ENCODE data around the gene RSPH4A. TPM values are rescaled to one million over a fixed set of nuclear protein-coding genes. Genes with fewer than 3 reads are reported as not detected.
"Not testable (repeated sequence)": the region's sequence is repeated elsewhere in the genome, so short reads cannot be mapped to it uniquely, and the experiment has no call there.

The RSPH4A gene
- total RNA-seq, 1 donor from 2014 or later: 0.52 TPM

GRCh38 chr6:116579143-116579542 is 37.1 kb upstream of the RSPH4A start:
- Histone ChIP-seq H3K9ac (ENCODE audit: low read depth in 1 of 3, low read length in 3 of 3) (peak overlapping the region in 1 of 3 donors; percentile 36), H3K4me3 (ENCODE audit: low read length in 3 of 3) (no peak overlapping the region), H3K36me3 (ENCODE audit: control insufficient read depth in 3 of 3, insufficient read depth in 3 of 3, low read length in 3 of 3) (peaks cover 3 to 15% (median 7%) of the 10 kb centered on the region in 3 donors), H3K27ac (ENCODE audit: low read depth, low read length) (no peak overlapping the region), H3K4me1 (ENCODE audit: control insufficient read depth in 3 of 3, insufficient read depth in 3 of 3, low read length in 3 of 3) (peaks cover 0 to 4% (median 0%) of the 10 kb centered on the region in 3 donors), H3K27me3 (ENCODE audit: control insufficient read depth in 3 of 3, insufficient read depth in 3 of 3, low read length in 3 of 3) (no peaks in the 10 kb centered on the region), H3K9me3 (ENCODE audit: control insufficient read depth in 3 of 3, low read length in 3 of 3) (no peaks in the 10 kb centered on the region)

- Histone ChIP-seq H3K27me3 (ENCODE audit: control insufficient read depth in 3 of 3, insufficient read depth in 3 of 3, low read length in 3 of 3) (no peaks in the 10 kb centered on the region), H3K9ac (ENCODE audit: low read depth in 1 of 3, low read length in 3 of 3) (no peak overlapping the region), H3K36me3 (ENCODE audit: control insufficient read depth in 3 of 3, insufficient read depth in 3 of 3, low read length in 3 of 3) (peaks cover 5 to 18% (median 12%) of the 10 kb centered on the region in 3 donors), H3K4me3 (ENCODE audit: low read length in 3 of 3) (no peak overlapping the region), H3K27ac (ENCODE audit: low read depth, low read length) (no peak overlapping the region), H3K9me3 (ENCODE audit: control insufficient read depth in 3 of 3, low read length in 3 of 3) (no peaks in the 10 kb centered on the region), H3K4me1 (ENCODE audit: control insufficient read depth in 3 of 3, insufficient read depth in 3 of 3, low read length in 3 of 3) (peaks cover 0 to 4% (median 0%) of the 10 kb centered on the region in 3 donors)
These were observed 36.1 kb upstream of the RSPH4A start for GRCh38 chr6:116580198-116580597.

GRCh38 chr6:116586276-116586675 is 30.0 kb upstream of the RSPH4A start:
- Histone ChIP-seq H3K36me3 (ENCODE audit: control insufficient read depth in 3 of 3, insufficient read depth in 3 of 3, low read length in 3 of 3) (peaks cover 5 to 35% (median 32%) of the 10 kb centered on the region in 3 donors), H3K27ac (ENCODE audit: low read depth, low read length) (no peak overlapping the region), H3K4me1 (ENCODE audit: control insufficient read depth in 3 of 3, insufficient read depth in 3 of 3, low read length in 3 of 3) (no peaks in the 10 kb centered on the region), H3K4me3 (ENCODE audit: low read length in 3 of 3) (no peak overlapping the region), H3K27me3 (ENCODE audit: control insufficient read depth in 3 of 3, insufficient read depth in 3 of 3, low read length in 3 of 3) (no peaks in the 10 kb centered on the region), H3K9me3 (ENCODE audit: control insufficient read depth in 3 of 3, low read length in 3 of 3) (no peaks in the 10 kb centered on the region), H3K9ac (ENCODE audit: low read depth in 1 of 3, low read length in 3 of 3) (no peak overlapping the region)

GRCh38 chr6:116586738-116587137 is 29.5 kb upstream of the RSPH4A start:
- Histone ChIP-seq H3K27ac (ENCODE audit: low read depth, low read length) (no peak overlapping the region), H3K9me3 (ENCODE audit: control insufficient read depth in 3 of 3, low read length in 3 of 3) (no peaks in the 10 kb centered on the region), H3K9ac (ENCODE audit: low read depth in 1 of 3, low read length in 3 of 3) (no peak overlapping the region), H3K27me3 (ENCODE audit: control insufficient read depth in 3 of 3, insufficient read depth in 3 of 3, low read length in 3 of 3) (no peaks in the 10 kb centered on the region), H3K36me3 (ENCODE audit: control insufficient read depth in 3 of 3, insufficient read depth in 3 of 3, low read length in 3 of 3) (peaks cover 8 to 39% (median 32%) of the 10 kb centered on the region in 3 donors), H3K4me1 (ENCODE audit: control insufficient read depth in 3 of 3, insufficient read depth in 3 of 3, low read length in 3 of 3) (no peaks in the 10 kb centered on the region), H3K4me3 (ENCODE audit: low read length in 3 of 3) (no peak overlapping the region)

GRCh38 chr6:116595247-116595646 is 21.0 kb upstream of the RSPH4A start:
- no peaks in the 10 kb centered on the region for H3K27me3 ChIP-seq (ENCODE audit: control insufficient read depth in 3 of 3, insufficient read depth in 3 of 3, low read length in 3 of 3)
- no peak overlapping the region for H3K27ac ChIP-seq (ENCODE audit: low read depth, low read length)
- no peak overlapping the region for H3K9ac ChIP-seq (ENCODE audit: low read depth in 1 of 3, low read length in 3 of 3)
- peaks cover 10 to 46% (median 45%) of the 10 kb centered on the region in 3 donors for H3K36me3 ChIP-seq (ENCODE audit: control insufficient read depth in 3 of 3, insufficient read depth in 3 of 3, low read length in 3 of 3)
- H3K9me3 ChIP-seq (ENCODE audit: control insufficient read depth in 3 of 3, low read length in 3 of 3): no peaks in the 10 kb centered on the region
- H3K4me1 ChIP-seq (ENCODE audit: control insufficient read depth in 3 of 3, insufficient read depth in 3 of 3, low read length in 3 of 3): no peaks in the 10 kb centered on the region
- H3K4me3 ChIP-seq (ENCODE audit: low read length in 3 of 3): no peak overlapping the region

GRCh38 chr6:116596815-116597214 is 19.5 kb upstream of the RSPH4A start:
- H3K4me1 ChIP-seq (ENCODE audit: control insufficient read depth in 3 of 3, insufficient read depth in 3 of 3, low read length in 3 of 3): no peaks in the 10 kb centered on the region
- no peaks in the 10 kb centered on the region for H3K27me3 ChIP-seq (ENCODE audit: control insufficient read depth in 3 of 3, insufficient read depth in 3 of 3, low read length in 3 of 3)
- H3K9ac ChIP-seq (ENCODE audit: low read depth in 1 of 3, low read length in 3 of 3): no peak overlapping the region
- peaks cover 7 to 38% (median 38%) of the 10 kb centered on the region in 3 donors for H3K36me3 ChIP-seq (ENCODE audit: control insufficient read depth in 3 of 3, insufficient read depth in 3 of 3, low read length in 3 of 3)
- H3K4me3 ChIP-seq (ENCODE audit: low read length in 3 of 3): no peak overlapping the region
- H3K9me3 ChIP-seq (ENCODE audit: control insufficient read depth in 3 of 3, low read length in 3 of 3): no peaks in the 10 kb centered on the region
- no peak overlapping the region for H3K27ac ChIP-seq (ENCODE audit: low read depth, low read length)

GRCh38 chr6:116603916-116604315 is 12.4 kb upstream of the RSPH4A start:
- H3K4me1 ChIP-seq (ENCODE audit: control insufficient read depth in 3 of 3, insufficient read depth in 3 of 3, low read length in 3 of 3); H3K4me3 ChIP-seq (ENCODE audit: low read length in 3 of 3); H3K9ac ChIP-seq (ENCODE audit: low read depth in 1 of 3, low read length in 3 of 3); H3K27me3 ChIP-seq (ENCODE audit: control insufficient read depth in 3 of 3, insufficient read depth in 3 of 3, low read length in 3 of 3); H3K27ac ChIP-seq (ENCODE audit: low read depth, low read length); H3K9me3 ChIP-seq (ENCODE audit: control insufficient read depth in 3 of 3, low read length in 3 of 3): not testable (repeated sequence)
- peaks cover 3 to 12% (median 10%) of the 10 kb centered on the region in 3 donors for H3K36me3 ChIP-seq (ENCODE audit: control insufficient read depth in 3 of 3, insufficient read depth in 3 of 3, low read length in 3 of 3)

- H3K9me3 ChIP-seq (ENCODE audit: control insufficient read depth in 3 of 3, low read length in 3 of 3); H3K27me3 ChIP-seq (ENCODE audit: control insufficient read depth in 3 of 3, insufficient read depth in 3 of 3, low read length in 3 of 3); H3K9ac ChIP-seq (ENCODE audit: low read depth in 1 of 3, low read length in 3 of 3); H3K4me1 ChIP-seq (ENCODE audit: control insufficient read depth in 3 of 3, insufficient read depth in 3 of 3, low read length in 3 of 3); H3K4me3 ChIP-seq (ENCODE audit: low read length in 3 of 3); H3K27ac ChIP-seq (ENCODE audit: low read depth, low read length): not testable (repeated sequence)
- peaks cover 3 to 12% (median 10%) of the 10 kb centered on the region in 3 donors for H3K36me3 ChIP-seq (ENCODE audit: control insufficient read depth in 3 of 3, insufficient read depth in 3 of 3, low read length in 3 of 3)
These were observed 11.4 kb upstream of the RSPH4A start for GRCh38 chr6:116604868-116605267.

- Histone ChIP-seq H3K27ac (ENCODE audit: low read depth, low read length) (no peak overlapping the region), H3K9me3 (ENCODE audit: control insufficient read depth in 3 of 3, low read length in 3 of 3) (no peaks in the 10 kb centered on the region), H3K36me3 (ENCODE audit: control insufficient read depth in 3 of 3, insufficient read depth in 3 of 3, low read length in 3 of 3) (peaks cover 3 to 12% (median 8%) of the 10 kb centered on the region in 3 donors), H3K9ac (ENCODE audit: low read depth in 1 of 3, low read length in 3 of 3) (no peak overlapping the region), H3K27me3 (ENCODE audit: control insufficient read depth in 3 of 3, insufficient read depth in 3 of 3, low read length in 3 of 3) (no peaks in the 10 kb centered on the region), H3K4me3 (ENCODE audit: low read length in 3 of 3) (no peak overlapping the region), H3K4me1 (ENCODE audit: control insufficient read depth in 3 of 3, insufficient read depth in 3 of 3, low read length in 3 of 3) (no peaks in the 10 kb centered on the region)
These were observed 10.3 kb upstream of the RSPH4A start for GRCh38 chr6:116605935-116606334.

- Histone ChIP-seq H3K36me3 (ENCODE audit: control insufficient read depth in 3 of 3, insufficient read depth in 3 of 3, low read length in 3 of 3) (peaks cover 0 to 4% (median 2%) of the 10 kb centered on the region in 3 donors), H3K9me3 (ENCODE audit: control insufficient read depth in 3 of 3, low read length in 3 of 3) (no peaks in the 10 kb centered on the region), H3K27me3 (ENCODE audit: control insufficient read depth in 3 of 3, insufficient read depth in 3 of 3, low read length in 3 of 3) (no peaks in the 10 kb centered on the region), H3K4me1 (ENCODE audit: control insufficient read depth in 3 of 3, insufficient read depth in 3 of 3, low read length in 3 of 3) (peaks cover 0 to 5% (median 0%) of the 10 kb centered on the region in 3 donors), H3K4me3 (ENCODE audit: low read length in 3 of 3) (no peak overlapping the region), H3K9ac (ENCODE audit: low read depth in 1 of 3, low read length in 3 of 3) (no peak overlapping the region), H3K27ac (ENCODE audit: low read depth, low read length) (no peak overlapping the region)
These were observed 5.2 kb upstream of the RSPH4A start for GRCh38 chr6:116611056-116611455.

- Histone ChIP-seq H3K9ac (ENCODE audit: low read depth in 1 of 3, low read length in 3 of 3) (peak overlapping the region; percentile 66 to 80 (median 80)), H3K27me3 (ENCODE audit: control insufficient read depth in 3 of 3, insufficient read depth in 3 of 3, low read length in 3 of 3) (no peaks in the 10 kb centered on the region), H3K4me3 (ENCODE audit: low read length in 3 of 3) (peak overlapping the region; percentile 81 to 89 (median 88)), H3K36me3 (ENCODE audit: control insufficient read depth in 3 of 3, insufficient read depth in 3 of 3, low read length in 3 of 3) (no peaks in the 10 kb centered on the region), H3K4me1 (ENCODE audit: control insufficient read depth in 3 of 3, insufficient read depth in 3 of 3, low read length in 3 of 3) (peaks cover 6 to 8% (median 6%) of the 10 kb centered on the region in 3 donors), H3K9me3 (ENCODE audit: control insufficient read depth in 3 of 3, low read length in 3 of 3) (no peaks in the 10 kb centered on the region), H3K27ac (ENCODE audit: low read depth, low read length) (peak overlapping the region; percentile 17)
These were observed 416 bp downstream of the RSPH4A start for GRCh38 chr6:116616737-116617053.

Data from skeletal muscle tissue (tissue), 4 donors.